Sigmoid colon (tissue), 7 donors: ENCODE data around the gene IER5. TPM values are rescaled to one million over a fixed set of nuclear protein-coding genes. Genes with fewer than 3 reads are reported as not detected.

Experiments used
- DNase-seq: peaks from one replicate; pipeline ENCODE4 v3.0.0-alpha.2; 2019
- H3K27ac ChIP-seq, 4 donors: fragments of 200-600 bp; sonication (generic); one replicate each; pipeline ENCODE4 v1.5.1; 2016 to 2019; ENCODE audit warnings: mild to moderate bottlenecking in 1 of 4
- H3K27me3 ChIP-seq, 3 donors: fragments of 200-600 bp; sonication (generic); one replicate each; pipeline ENCODE4 v1.5.1; 2019; ENCODE audit warnings: mild to moderate bottlenecking in 1 of 3
- H3K36me3 ChIP-seq, 4 donors: fragments of 200-600 bp; sonication (generic); one replicate each; pipeline ENCODE4 v1.5.1; 2016 to 2019
- H3K4me1 ChIP-seq, 4 donors: fragments of 200-600 bp; sonication (generic); one replicate each; pipeline ENCODE4 v1.5.1; 2017 to 2019
- H3K4me3 ChIP-seq, 4 donors: fragments of 200-600 bp; sonication (generic); one replicate each; pipeline ENCODE4 v1.5.1; 2017 to 2019; ENCODE audit warnings: mild to moderate bottlenecking in 2 of 4, moderate library complexity in 1 of 4
- H3K9me3 ChIP-seq, 4 donors: fragments of 200-600 bp in 3 of 4; sonication (generic) in 3 of 4; one replicate each; pipeline versions ENCODE4 v1.5.1 to v1.6.1; 2013 to 2019
- EP300 ChIP-seq, 4 donors: sonication (generic); formaldehyde crosslinking; IDR thresholded peaks; one replicate each; pipeline ENCODE4 v1.6.1; 2017; ENCODE audit warnings: antibody characterized with exemption in 4 of 4
- POLR2A ChIP-seq, 2 donors: fragments of 450-650 bp; IDR thresholded peaks; one replicate each; pipeline ENCODE4 v1.6.1; 2016; ENCODE audit warnings: antibody characterized with exemption in 2 of 2, mild to moderate bottlenecking in 2 of 2, moderate library complexity in 2 of 2
- POLR2AphosphoS5 ChIP-seq, 4 donors: sonication (generic); formaldehyde crosslinking; IDR thresholded peaks; one replicate each; pipeline ENCODE4 v1.6.1; 2017; ENCODE audit warnings: antibody characterized with exemption in 4 of 4
- WGBS, 2 donors: extraction: QIAGEN DNeasy Blood & Tissue Kit; methylation state at CpG; one replicate each; pipeline ENCODE4 v1.1.7; 2013; 5-methylcytosine and 5-hydroxymethylcytosine counted together
- intact Hi-C: fragments of 100-400 bp; cut with DNase I; formaldehyde crosslinking; loops from one replicate; pipeline ENCODE4 v1.15.1; 2023
- polyA plus RNA-seq, 3 donors: library from polyadenylated mRNA; stranded (reverse); fragments of 200-250 nt; gene quantifications; one replicate each; pipeline ENCODE4 v1.2.3, GENCODE V29; 2013
- total RNA-seq, 4 donors: library from RNA; depleted of rRNA; stranded (reverse); fragments of >200 nt; gene quantifications; one replicate each; pipeline ENCODE4 v1.1.0, GENCODE V29; 2016
- TF ChIP-seq, protein P1 (sequence below), 4 experiments: fragments of 450-650 bp in 3 of 4; fragments of 200-600 bp in 1 of 4; IDR thresholded peaks; one replicate each; pipeline ENCODE4 v1.5.1; 2016 to 2019; ENCODE audit warnings: antibody characterized with exemption in 4 of 4, mild to moderate bottlenecking in 3 of 4, moderate library complexity in 2 of 4
- donor health status: healthy with polysubstance abuse.
- donor health status: Bipolar disorder and iron deficiency.
- donor health status: healthy.

Gene IER5
- total and polyA plus RNA-seq, 7 donors, result 7.7 to 11.7 (median 9.6) TPM

DNA sequence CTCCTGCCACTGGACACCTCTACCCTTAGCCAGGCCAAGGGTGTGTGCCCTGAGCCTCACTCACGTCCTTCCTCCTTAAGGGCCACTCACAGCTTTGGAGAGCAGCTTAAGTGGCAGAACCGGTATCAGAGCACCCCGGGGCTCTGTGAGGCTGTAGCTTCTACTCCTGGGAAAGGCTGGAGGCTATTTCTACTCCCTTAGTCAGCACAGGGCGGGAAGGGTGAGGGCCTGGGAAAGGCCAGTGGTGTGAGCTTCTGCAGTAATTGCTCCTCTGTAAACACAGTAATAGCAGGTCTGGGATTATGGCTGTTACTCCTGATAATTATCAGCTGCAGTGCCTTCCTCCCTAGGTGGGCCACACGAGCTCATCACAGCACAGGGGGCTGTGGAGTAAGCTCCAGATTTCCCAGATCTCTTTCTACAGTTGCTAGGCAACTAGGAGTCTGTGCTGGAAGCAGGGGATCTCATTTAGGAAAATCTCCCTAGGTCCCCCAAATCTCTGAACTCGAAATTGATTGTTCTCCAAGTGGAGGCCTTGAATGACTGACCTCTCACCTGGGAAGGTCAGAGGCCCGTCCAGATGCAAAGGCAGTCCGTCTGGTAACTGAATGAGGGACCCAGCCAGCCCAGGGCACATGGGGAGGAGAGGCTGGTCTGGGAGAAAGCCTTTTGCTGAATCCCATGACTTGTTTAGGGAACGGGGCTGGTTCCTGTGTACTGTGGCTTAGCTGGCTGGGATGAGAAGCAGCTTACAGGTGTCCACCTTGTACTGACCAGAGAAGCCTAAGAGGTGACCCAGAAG lies 29.3 kb downstream of the IER5 start:
- H3K9me3 ChIP-seq, result no peaks in the 10 kb centered on the region
- no peaks in the 10 kb centered on the region for H3K27me3 ChIP-seq
- TF ChIP-seq POLR2AphosphoS5 (IDR thresholded peaks at IDR 0.05) (no peak), POLR2A (IDR thresholded peaks at IDR 0.05) (no peak), EP300 (IDR thresholded peaks at IDR 0.05) (no peak)
- TF ChIP-seq, protein P1, sequence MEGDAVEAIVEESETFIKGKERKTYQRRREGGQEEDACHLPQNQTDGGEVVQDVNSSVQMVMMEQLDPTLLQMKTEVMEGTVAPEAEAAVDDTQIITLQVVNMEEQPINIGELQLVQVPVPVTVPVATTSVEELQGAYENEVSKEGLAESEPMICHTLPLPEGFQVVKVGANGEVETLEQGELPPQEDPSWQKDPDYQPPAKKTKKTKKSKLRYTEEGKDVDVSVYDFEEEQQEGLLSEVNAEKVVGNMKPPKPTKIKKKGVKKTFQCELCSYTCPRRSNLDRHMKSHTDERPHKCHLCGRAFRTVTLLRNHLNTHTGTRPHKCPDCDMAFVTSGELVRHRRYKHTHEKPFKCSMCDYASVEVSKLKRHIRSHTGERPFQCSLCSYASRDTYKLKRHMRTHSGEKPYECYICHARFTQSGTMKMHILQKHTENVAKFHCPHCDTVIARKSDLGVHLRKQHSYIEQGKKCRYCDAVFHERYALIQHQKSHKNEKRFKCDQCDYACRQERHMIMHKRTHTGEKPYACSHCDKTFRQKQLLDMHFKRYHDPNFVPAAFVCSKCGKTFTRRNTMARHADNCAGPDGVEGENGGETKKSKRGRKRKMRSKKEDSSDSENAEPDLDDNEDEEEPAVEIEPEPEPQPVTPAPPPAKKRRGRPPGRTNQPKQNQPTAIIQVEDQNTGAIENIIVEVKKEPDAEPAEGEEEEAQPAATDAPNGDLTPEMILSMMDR (IDR thresholded peaks at IDR 0.05), result no peak
- H3K36me3 ChIP-seq, result no peaks in the 10 kb centered on the region
- no peak overlapping the region for H3K4me3 ChIP-seq
- H3K27ac ChIP-seq, result no peak overlapping the region
- WGBS, 2 donors, result 38 to 70% methylated on average over 9 of the region's 9 CpGs
- H3K4me1 ChIP-seq, result peaks cover 0 to 15% (median 10%) of the 10 kb centered on the region in 4 donors
- intact Hi-C loops, result no loop called here
- no peak for DNase-seq

DNA sequence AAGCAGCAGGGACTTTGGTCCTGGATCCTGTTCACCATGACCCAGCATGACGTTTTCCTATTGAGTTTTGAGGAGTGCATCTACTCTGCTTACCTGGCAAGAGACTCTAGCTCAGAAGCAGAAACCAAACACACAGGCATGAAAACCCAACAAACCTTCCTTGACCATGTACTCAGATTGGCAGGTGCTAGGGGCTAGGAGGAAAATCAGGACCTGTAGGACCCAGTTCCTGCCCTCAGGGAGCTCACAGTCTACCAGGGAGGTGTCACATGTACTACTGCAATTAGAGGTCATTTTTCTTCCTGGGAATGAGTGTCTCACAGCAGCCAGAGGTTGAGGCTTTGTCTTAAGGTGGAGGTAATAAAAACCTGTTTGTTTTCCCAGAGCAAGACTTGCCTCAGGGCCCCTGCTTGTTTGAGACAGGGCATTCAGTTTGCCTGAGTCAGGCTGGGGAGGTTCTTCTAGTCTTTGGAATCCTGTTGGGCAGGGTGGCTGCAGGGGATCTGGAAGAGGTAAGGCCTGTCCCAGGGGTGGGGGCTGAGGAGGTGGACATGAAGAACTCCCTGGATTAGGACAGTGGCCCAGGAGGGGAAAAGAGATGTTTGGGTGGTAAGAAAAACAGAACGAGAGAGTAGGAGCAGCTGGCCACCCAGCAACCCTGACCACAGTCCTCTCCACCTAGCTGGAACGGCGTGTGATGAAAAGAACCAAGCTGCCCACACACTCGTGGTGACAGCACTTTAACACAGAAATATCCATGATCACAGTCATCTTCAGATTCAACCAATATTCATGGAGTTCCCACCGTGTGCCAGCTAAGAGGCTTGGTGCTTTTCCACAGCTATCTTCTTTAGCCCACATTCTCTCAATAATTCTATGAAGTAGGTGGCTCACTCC lies 30.8 kb downstream of the IER5 start:
- H3K27ac ChIP-seq, result no peak overlapping the region
- H3K4me1 ChIP-seq, result peaks cover 0 to 6% (median 2%) of the 10 kb centered on the region in 4 donors
- 77 to 83% methylated on average over 6 of the region's 6 CpGs for WGBS, 2 donors
- H3K9me3 ChIP-seq, result no peaks in the 10 kb centered on the region
- TF ChIP-seq POLR2AphosphoS5 (IDR thresholded peaks at IDR 0.05) (no peak), EP300 (IDR thresholded peaks at IDR 0.05) (no peak), POLR2A (IDR thresholded peaks at IDR 0.05) (no peak)
- TF ChIP-seq, protein P1 (IDR thresholded peaks at IDR 0.05), result no peak
- intact Hi-C loops, result no loop called here
- H3K4me3 ChIP-seq, result no peak overlapping the region
- no peak for DNase-seq
- H3K27me3 ChIP-seq, result no peaks in the 10 kb centered on the region
- H3K36me3 ChIP-seq, result no peaks in the 10 kb centered on the region

DNA sequence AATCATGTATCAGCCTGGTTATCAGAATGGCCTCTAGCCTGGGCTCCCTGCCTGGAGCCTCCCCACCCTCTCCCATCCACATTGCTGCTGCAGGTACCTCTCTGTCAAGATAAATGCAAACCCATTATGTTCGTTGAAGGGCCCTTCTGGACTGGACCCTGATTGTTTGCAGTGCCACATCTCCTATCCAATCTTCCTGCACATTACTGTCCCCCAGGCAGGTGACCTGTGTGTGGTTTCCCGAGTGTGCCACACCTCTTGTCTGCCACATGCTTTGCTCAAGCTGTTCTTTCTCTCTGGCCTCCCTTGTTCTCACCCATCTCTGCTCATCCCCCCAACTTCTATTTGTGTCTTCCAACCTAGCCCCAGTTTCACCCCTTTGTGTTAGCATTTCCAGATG lies 32.4 kb downstream of the IER5 start:
- Histone ChIP-seq H3K27ac (no peak overlapping the region), H3K36me3 (no peaks in the 10 kb centered on the region), H3K9me3 (no peaks in the 10 kb centered on the region), H3K4me3 (no peak overlapping the region), H3K27me3 (no peaks in the 10 kb centered on the region), H3K4me1 (no peaks in the 10 kb centered on the region)
- TF ChIP-seq POLR2AphosphoS5 (IDR thresholded peaks at IDR 0.05) (no peak), POLR2A (IDR thresholded peaks at IDR 0.05) (no peak), EP300 (IDR thresholded peaks at IDR 0.05) (no peak)
- TF ChIP-seq, protein P1 (IDR thresholded peaks at IDR 0.05), result no peak
- WGBS, 2 donors, result 32 to 74% methylated on average over 2 of the region's 2 CpGs
- no peak for DNase-seq
- intact Hi-C loops, result no loop called here

DNA sequence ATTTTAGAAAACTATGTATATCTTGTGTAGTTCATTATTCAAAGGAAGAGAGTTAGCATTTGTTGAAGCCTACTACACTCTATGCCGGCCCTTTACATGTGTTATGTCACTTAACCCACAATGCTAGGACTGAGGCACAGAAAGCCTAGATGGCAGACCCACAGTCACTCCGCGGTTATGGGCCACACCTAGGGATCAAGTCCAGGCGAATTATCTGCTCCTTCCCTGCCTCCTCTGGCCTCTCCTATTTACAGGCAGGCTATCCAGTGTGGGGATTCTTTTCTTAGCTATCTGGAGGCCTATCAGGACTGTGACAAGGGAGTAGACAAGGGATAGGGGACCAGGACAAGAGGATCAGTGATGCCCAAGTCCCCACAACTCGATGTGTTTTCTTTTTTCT lies 33.0 kb downstream of the IER5 start:
- H3K27me3 ChIP-seq, result no peaks in the 10 kb centered on the region
- no peaks in the 10 kb centered on the region for H3K9me3 ChIP-seq
- intact Hi-C loops, result no loop called here
- H3K27ac ChIP-seq, result no peak overlapping the region
- TF ChIP-seq POLR2AphosphoS5 (IDR thresholded peaks at IDR 0.05) (no peak), EP300 (IDR thresholded peaks at IDR 0.05) (no peak), POLR2A (IDR thresholded peaks at IDR 0.05) (no peak)
- TF ChIP-seq, protein P1 (IDR thresholded peaks at IDR 0.05), result no peak
- no peaks in the 10 kb centered on the region for H3K4me1 ChIP-seq
- H3K36me3 ChIP-seq, result no peaks in the 10 kb centered on the region
- H3K4me3 ChIP-seq, result no peak overlapping the region
- no peak for DNase-seq
- 64 to 82% methylated on average over 5 of the region's 5 CpGs for WGBS, 2 donors
